Measurements from ENCODE around the gene PPFIA1. TPM values are rescaled to one million over a fixed set of nuclear protein-coding genes. Genes with fewer than 3 reads are reported as not detected.

Gene PPFIA1
- total and polyA plus RNA-seq, 2 of the 8 experiments (the other 6 are each of a cell fraction or from before 2014, with no cell fraction given) = 44.3 to 73.5 TPM

- H3K14ac ChIP-seq (ENCODE audit: insufficient read length) = no peak overlapping the region
- no peaks in the 10 kb centered on the region for H3K9me3 ChIP-seq (ENCODE audit: insufficient read depth in 2 of 2, low read depth in 1 of 2, low read length in 1 of 2)
- H3K56ac ChIP-seq (replicated peaks; ENCODE audit: insufficient read length, low read depth, low read length) = no peak overlapping the region
- no peak overlapping the region for H3K4me3 ChIP-seq (ENCODE audit: extremely low read depth in 1 of 4, insufficient read depth in 2 of 4, low read depth in 3 of 4, low read length in 4 of 4)
- H2AK5ac ChIP-seq (ENCODE audit: low read depth, low read length) = no peak overlapping the region; the same call in 1 of the 2 replicates
- H3K4ac ChIP-seq (replicated peaks; ENCODE audit: insufficient read length, low read depth, low read length) = no peak overlapping the region
- no peaks in the 10 kb centered on the region; a peak in 1 of 7 replicates for H3K27me3 ChIP-seq (replicated peaks in 1 of 4; ENCODE audit: control insufficient read depth in 3 of 4, extremely low read depth in 1 of 4, insufficient read depth in 3 of 4, low read length in 3 of 4)
- no peak overlapping the region for H2BK5ac ChIP-seq (ENCODE audit: low read depth, low read length)
- H3K4me1 ChIP-seq (replicated peaks in 1 of 4; ENCODE audit: control insufficient read depth in 3 of 4, insufficient read depth in 4 of 4, low read length in 3 of 4) = 0 out of 7 replicates have a peak, but pooled peaks cover 0 to 5% (median 0%) of the 10 kb centered on the region in 4 experiments
- FAIRE-seq (no peak), DNase-seq (ENCODE audit: low read depth in 1 of 2, low spot score in 2 of 2) (no peak)
- H4K8ac ChIP-seq (ENCODE audit: extremely low read depth, insufficient read depth, low read length) = no peak overlapping the region
- no peak overlapping the region for H3K9ac ChIP-seq (replicated peaks in 1 of 4; ENCODE audit: extremely low read depth in 1 of 4, low read depth in 3 of 4, low read length in 3 of 4)
- H3K23me2 ChIP-seq (ENCODE audit: low read depth, low read length) = no peaks in the 10 kb centered on the region
- H4K20me1 ChIP-seq (replicated peaks in 1 of 2; ENCODE audit: control insufficient read depth in 1 of 2, insufficient read depth in 2 of 2, low read length in 2 of 2) = no peaks in the 10 kb centered on the region
- H4K5ac ChIP-seq (ENCODE audit: insufficient read length, low read depth, low read length) = no peak overlapping the region
- H3K27ac ChIP-seq (ENCODE audit: low read depth, low read length) = no peak overlapping the region
- no peaks in the 10 kb centered on the region for H3K79me2 ChIP-seq (ENCODE audit: control insufficient read depth in 1 of 2, insufficient read depth in 2 of 2, low read length in 2 of 2)
- no peak overlapping the region for H2BK20ac ChIP-seq (ENCODE audit: low read length)
- H3K36me3 ChIP-seq (ENCODE audit: control insufficient read depth in 2 of 4, insufficient read depth in 4 of 4, low read length in 3 of 4) = no peaks in the 10 kb centered on the region
- H2BK15ac ChIP-seq (ENCODE audit: low read length) = no peak overlapping the region
- H3K23ac ChIP-seq (ENCODE audit: insufficient read length) = no peak overlapping the region
- ChIA-PET CTCF (ENCODE audit: partially characterized antibody) (interaction anchor here (1.7 kb wide), 1 partner anchor 15 kb away, joined by 4 read pairs; no protein-coding TSS in a partner anchor), POLR2A (ENCODE audit: partially characterized antibody) (interaction anchor here (0.9 kb wide), 1 partner anchor 12 kb away, joined by 3 read pairs; no protein-coding TSS in a partner anchor)
- no peaks in the 10 kb centered on the region for H3K79me1 ChIP-seq (ENCODE audit: low read depth, low read length)
- no peak overlapping the region for H3K18ac ChIP-seq (ENCODE audit: extremely low read depth, low read length)
- TF ChIP-seq YY1 (IDR thresholded peaks at IDR 0.05; ENCODE audit: low read depth, low read length) (no peak), CHD1 (IDR thresholded peaks at IDR 0.05; ENCODE audit: low read depth, low read length) (no peak)
- no peak overlapping the region for H2BK120ac ChIP-seq (replicated peaks; ENCODE audit: low read depth, low read length)
- H3K4me2 ChIP-seq (ENCODE audit: insufficient read depth in 1 of 2, low read depth in 2 of 2, low read length in 2 of 2) = no peak overlapping the region
- H4K91ac ChIP-seq (replicated peaks; ENCODE audit: insufficient read length, low read length) = no peak overlapping the region
- 92% methylated on average over 4 of the region's 4 CpGs; no CpG with 5 or more reads in 1 of the 2 experiments for WGBS, 2 experiments (ENCODE audit: extremely low coverage in 1 of 2, insufficient coverage in 1 of 2, insufficient read length in 1 of 2, insufficient replicate concordance in 2 of 2, low coverage in 1 of 2, low lambda C conversion rate in 2 of 2, missing lambda C conversion rate in 1 of 2)
- no peak overlapping the region for H2BK12ac ChIP-seq (ENCODE audit: low read depth, low read length)
- H2AFZ ChIP-seq (ENCODE audit: low read length) = no peak overlapping the region
Measured at GRCh38 chr11:70242885-70243284, 27.6 kb upstream of the PPFIA1 start.

All from H1 (cell line).